ENCODE data around the gene WDR74. TPM values are rescaled to one million over a fixed set of nuclear protein-coding genes. Genes with fewer than 3 reads are reported as not detected.
A peak's percentile ranks its signal among the peaks of the same experiment; 100 is the strongest.

The WDR74 gene
- total RNA-seq, 1 donor from 2014 or later: 124 TPM

DNA sequence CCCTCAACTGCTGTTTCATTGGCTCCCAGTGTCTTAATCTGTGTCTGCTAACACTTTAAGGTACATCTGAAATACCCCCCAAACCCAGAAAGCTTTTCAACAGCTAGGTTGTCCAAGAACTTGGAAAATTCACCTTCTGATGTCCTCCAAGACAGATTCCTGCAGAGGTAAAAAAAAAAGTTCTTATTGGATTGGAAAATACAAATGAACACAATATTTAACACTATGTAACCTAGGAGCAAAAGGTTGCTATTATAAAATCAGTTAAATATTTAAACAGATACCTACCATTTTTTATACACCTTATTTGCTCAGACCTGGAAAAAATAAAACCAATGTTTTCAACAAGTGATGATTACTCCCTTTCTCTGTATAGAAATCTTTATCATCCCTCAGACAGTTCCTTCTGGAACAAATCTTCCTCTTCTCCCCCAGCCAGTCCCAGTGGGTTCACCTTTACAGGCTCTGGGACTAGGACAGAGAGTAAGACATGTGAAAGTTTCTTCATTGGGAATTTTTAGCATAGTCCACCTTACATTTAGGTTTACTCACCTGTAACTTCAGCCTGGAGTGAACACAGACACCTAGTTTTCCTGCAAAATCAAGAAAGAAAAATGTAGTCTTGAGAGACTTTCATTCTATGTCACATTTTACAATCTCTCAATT, 13.3 kb upstream of the WDR74 start:
- DNase-seq (no peak), ATAC-seq (ENCODE audit: low read depth) (no peak)
- no peaks in the 10 kb centered on the region for H3K27me3 Mint-ChIP-seq
- peak overlapping the region; percentile 74 for H3K27ac Mint-ChIP-seq
- TF ChIP-seq CTCF (IDR thresholded peaks at IDR 0.05): no peak
- peaks cover 52% of the 10 kb centered on the region for H3K36me3 Mint-ChIP-seq (ENCODE audit: low read depth)
- intact Hi-C loops (cut with micrococcal nuclease): no loop called here
- no peaks in the 10 kb centered on the region for H3K9me3 Mint-ChIP-seq
- ChIA-PET POLR2A (interaction anchor here (0.6 to 10.5 kb wide), 11 partner anchors 9 to 143 kb away, joined by 3 to 597 read pairs (median 10); partner anchors contain the start of genes HNRNPUL2, POLR2G, SLC3A2 and STX5), CTCF (interaction anchor here (1.2 to 1.4 kb wide), 2 partner anchors 11 to 66 kb away, joined by 3 read pairs; no protein-coding TSS in a partner anchor)
- peaks cover 64% of the 10 kb centered on the region for H3K4me1 Mint-ChIP-seq
- H3K4me3 Mint-ChIP-seq: peak overlapping the region; percentile 99

DNA sequence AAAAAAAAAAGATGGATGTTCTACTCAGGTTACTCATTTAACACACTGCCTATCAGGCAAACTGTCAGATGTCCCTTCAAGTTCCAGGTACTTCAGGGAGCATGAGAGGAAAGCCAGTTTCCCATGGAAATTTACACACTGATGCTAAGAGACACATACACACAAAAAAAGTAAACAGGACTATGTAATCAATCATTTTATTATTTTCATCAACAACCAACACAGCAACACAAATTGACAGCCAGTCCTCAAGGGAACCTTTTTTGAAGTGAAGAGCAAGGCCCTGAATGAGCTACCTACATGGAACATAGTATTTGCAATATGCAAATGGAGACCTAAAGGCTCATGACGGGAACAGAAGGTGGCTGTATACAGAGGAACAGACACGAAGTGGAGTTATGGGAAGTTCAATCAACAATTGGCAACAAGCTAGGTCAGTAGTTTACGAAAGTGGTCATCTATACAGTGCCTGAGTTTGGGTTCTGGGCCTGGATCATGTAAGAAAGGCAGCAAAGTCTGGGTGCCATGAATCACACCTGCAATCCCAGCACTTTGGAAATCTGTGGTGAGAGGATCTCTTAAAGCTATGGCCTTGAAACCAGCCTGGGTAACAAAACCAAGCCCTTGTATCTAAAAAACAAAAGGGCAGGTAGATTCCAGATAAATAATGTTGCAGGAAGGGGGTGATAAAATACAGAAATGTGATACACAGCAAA, 12.6 kb upstream of the WDR74 start:
- Mint-ChIP-seq H3K4me3 (peak overlapping the region; percentile 42), H3K27me3 (no peaks in the 10 kb centered on the region), H3K27ac (peak overlapping the region; percentile 68), H3K9me3 (no peaks in the 10 kb centered on the region), H3K4me1 (peaks cover 58% of the 10 kb centered on the region), H3K36me3 (ENCODE audit: low read depth) (peaks cover 52% of the 10 kb centered on the region)
- CTCF ChIA-PET: interaction anchor here (1.0 to 1.4 kb wide), 3 partner anchors 9 to 66 kb away, joined by 3 read pairs; no protein-coding TSS in a partner anchor
- intact Hi-C loops (cut with micrococcal nuclease): no loop called here
- ATAC-seq (ENCODE audit: low read depth) (no peak), DNase-seq (no peak)
- no peak for TF ChIP-seq CTCF (IDR thresholded peaks at IDR 0.05)
- POLR2A ChIA-PET: interaction anchor here (0.6 to 10.5 kb wide), 14 partner anchors 9 to 1037 kb away, joined by 3 to 597 read pairs (median 4); partner anchors contain the start of genes HNRNPUL2, POLR2G, SLC3A2 and STX5

DNA sequence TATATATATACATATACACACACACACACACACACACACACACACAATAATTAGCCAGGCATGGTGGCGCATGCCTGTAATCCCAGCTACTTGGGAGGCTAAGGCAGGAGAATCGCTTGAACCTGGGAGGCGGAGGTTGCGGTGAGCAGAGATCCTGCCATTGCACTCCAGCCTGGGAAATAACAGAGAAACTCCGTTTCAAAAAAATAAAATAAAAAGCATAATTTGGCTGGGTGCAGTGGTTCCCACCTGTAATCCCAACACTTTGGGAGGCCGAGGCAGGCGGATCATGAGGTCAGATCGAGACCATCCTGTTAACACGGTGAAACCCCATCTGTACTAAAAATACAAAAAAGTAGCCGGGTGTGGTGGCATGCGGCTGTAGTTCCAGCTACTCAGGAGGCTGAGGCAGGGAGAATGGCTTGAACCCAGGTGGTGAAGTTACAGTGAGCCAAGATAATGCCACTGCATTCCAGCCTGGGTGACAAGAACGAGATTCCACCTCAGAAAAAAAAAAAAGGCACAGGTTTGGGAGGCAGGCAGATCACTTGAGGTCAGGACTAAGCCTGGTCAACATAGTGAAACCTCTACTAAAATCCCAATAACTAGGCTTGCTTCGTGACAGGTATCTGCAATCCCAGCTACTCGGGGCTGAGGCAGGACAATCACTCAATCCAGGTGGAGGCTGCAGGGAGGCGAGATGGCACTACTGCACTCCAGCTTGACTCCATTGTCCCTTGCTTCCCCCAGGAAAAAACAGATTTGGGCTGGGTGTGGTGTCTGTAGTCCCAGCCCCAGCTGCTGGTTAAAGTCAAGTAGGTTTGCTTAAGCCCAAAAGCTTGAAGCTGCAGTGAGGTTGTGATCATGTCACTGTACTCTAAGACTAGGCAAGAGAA, 11.8 kb upstream of the WDR74 start:
- ChIA-PET CTCF (interaction anchor here (0.9 to 1.4 kb wide), 4 partner anchors 9 to 65 kb away, joined by 3 to 4 read pairs (median 4); partner anchors contain the start of gene SLC3A2), POLR2A (interaction anchor here (0.6 to 10.5 kb wide), 18 partner anchors 8 to 1363 kb away, joined by 3 to 597 read pairs (median 4); partner anchors contain the start of genes HNRNPUL2, SLC3A2, STX5 and TEX54)
- no peaks in the 10 kb centered on the region for H3K27me3 Mint-ChIP-seq
- peaks cover 54% of the 10 kb centered on the region for H3K4me1 Mint-ChIP-seq
- no peaks in the 10 kb centered on the region for H3K9me3 Mint-ChIP-seq
- H3K36me3 Mint-ChIP-seq (ENCODE audit: low read depth): peaks cover 52% of the 10 kb centered on the region
- intact Hi-C loops (cut with micrococcal nuclease): no loop called here
- peak overlapping the region; percentile 25 for H3K4me3 Mint-ChIP-seq
- no peak for TF ChIP-seq CTCF (IDR thresholded peaks at IDR 0.05)
- DNase-seq: no peak
- peak overlapping the region; percentile 68 for H3K27ac Mint-ChIP-seq
- ATAC-seq (ENCODE audit: low read depth): no peak

- H3K27ac Mint-ChIP-seq: no peak overlapping the region
- H3K27me3 Mint-ChIP-seq: no peaks in the 10 kb centered on the region
- CTCF ChIA-PET: no interaction called here
- POLR2A ChIA-PET: interaction anchor here (0.7 to 10.5 kb wide), 4 partner anchors 4 to 226 kb away, joined by 3 to 597 read pairs (median 300); partner anchors contain the start of genes B3GAT3 and WDR74
- no peak for ATAC-seq (ENCODE audit: low read depth)
- no peaks in the 10 kb centered on the region for H3K9me3 Mint-ChIP-seq
- peaks cover 26% of the 10 kb centered on the region for H3K4me1 Mint-ChIP-seq
- DNase-seq: no peak
- intact Hi-C loops (cut with micrococcal nuclease): no loop called here
- H3K4me3 Mint-ChIP-seq: no peak overlapping the region
- no peak for TF ChIP-seq CTCF (IDR thresholded peaks at IDR 0.05)
- H3K36me3 Mint-ChIP-seq (ENCODE audit: low read depth): peaks cover 19% of the 10 kb centered on the region
These were observed 8.5 kb upstream of the WDR74 start for GRCh38 chr11:62847767-62848314.

Data from activated B cell treated with CpG ODN at 0.5 μM for 24 hours (primary cell).